Neuron (in vitro differentiated cells): ENCODE data around the gene ADAMTS5.

ENCODE experiments used
- H2AFZ ChIP-seq: one replicate; pipeline ENCODE4 v1.6.1; 2013; ENCODE audit warnings: low read depth, mild to moderate bottlenecking, inconsistent platforms, low read length, moderate library complexity
- H3K27me3 ChIP-seq: one replicate; pipeline ENCODE4 v1.6.1; 2013; ENCODE audit warnings: low read length; ENCODE audit not compliant: insufficient read depth
- H3K36me3 ChIP-seq: one replicate; pipeline ENCODE4 v1.6.1; 2013; ENCODE audit warnings: low read length; ENCODE audit not compliant: insufficient read depth
- H3K4me1 ChIP-seq: one replicate; pipeline ENCODE4 v1.6.1; 2013; ENCODE audit warnings: low read length; ENCODE audit not compliant: insufficient read depth
- H3K4me3 ChIP-seq: 2 replicates; pipeline ENCODE4 v1.5.1; 2013; ENCODE audit warnings: mild to moderate bottlenecking, low read length, moderate library complexity
- H3K9me3 ChIP-seq: one replicate; pipeline ENCODE4 v1.6.1; 2013; ENCODE audit warnings: low read length

ADAMTS5 gene

GRCh38 chr21:26939601-26940111 is 27.2 kb downstream of the ADAMTS5 start:
- Histone ChIP-seq H3K4me1 (no peaks in the 10 kb centered on the region), H3K36me3 (no peaks in the 10 kb centered on the region), H3K27me3 (no peaks in the 10 kb centered on the region), H2AFZ (no peak overlapping the region), H3K4me3 (no peak overlapping the region), H3K9me3 (no peaks in the 10 kb centered on the region)

GRCh38 chr21:26936641-26937040 is 30.2 kb downstream of the ADAMTS5 start:
- no peak overlapping the region for H3K4me3 ChIP-seq

GRCh38 chr21:26935977-26936376 is 30.9 kb downstream of the ADAMTS5 start:
- H3K4me3 ChIP-seq, result no peak overlapping the region
- H2AFZ ChIP-seq, result no peak overlapping the region
- no peaks in the 10 kb centered on the region for H3K9me3 ChIP-seq
- no peaks in the 10 kb centered on the region for H3K36me3 ChIP-seq
- H3K4me1 ChIP-seq, result no peaks in the 10 kb centered on the region
- no peaks in the 10 kb centered on the region for H3K27me3 ChIP-seq

More at GRCh38 chr21:26936641-26937040, 30.2 kb downstream of the ADAMTS5 start:
- Histone ChIP-seq H3K9me3 (no peaks in the 10 kb centered on the region), H3K4me1 (no peaks in the 10 kb centered on the region), H3K36me3 (no peaks in the 10 kb centered on the region), H2AFZ (no peak overlapping the region), H3K27me3 (no peaks in the 10 kb centered on the region)

- Histone ChIP-seq H3K27me3 (no peaks in the 10 kb centered on the region), H3K4me1 (no peaks in the 10 kb centered on the region), H2AFZ (no peak overlapping the region), H3K36me3 (no peaks in the 10 kb centered on the region), H3K4me3 (no peak overlapping the region), H3K9me3 (no peaks in the 10 kb centered on the region)
Observed at GRCh38 chr21:26934383-26934782, 32.5 kb downstream of the ADAMTS5 start.

- no peaks in the 10 kb centered on the region for H3K9me3 ChIP-seq
- no peak overlapping the region for H2AFZ ChIP-seq
- no peaks in the 10 kb centered on the region for H3K36me3 ChIP-seq
- H3K4me1 ChIP-seq, result no peaks in the 10 kb centered on the region
- H3K27me3 ChIP-seq, result no peaks in the 10 kb centered on the region
- no peak overlapping the region for H3K4me3 ChIP-seq
Observed at GRCh38 chr21:26933448-26933847, 33.4 kb downstream of the ADAMTS5 start.

GRCh38 chr21:26925636-26926035 is 41.3 kb downstream of the ADAMTS5 start:
- Histone ChIP-seq H2AFZ (no peak overlapping the region), H3K4me1 (no peaks in the 10 kb centered on the region), H3K36me3 (no peaks in the 10 kb centered on the region), H3K27me3 (no peaks in the 10 kb centered on the region), H3K9me3 (no peaks in the 10 kb centered on the region), H3K4me3 (no peak overlapping the region)

- no peaks in the 10 kb centered on the region for H3K36me3 ChIP-seq
- H3K27me3 ChIP-seq, result no peaks in the 10 kb centered on the region
- H2AFZ ChIP-seq, result no peak overlapping the region
- H3K4me1 ChIP-seq, result no peaks in the 10 kb centered on the region
- no peaks in the 10 kb centered on the region for H3K9me3 ChIP-seq
- H3K4me3 ChIP-seq, result no peak overlapping the region
Observed at GRCh38 chr21:26925122-26925521, 41.8 kb downstream of the ADAMTS5 start.

GRCh38 chr21:26923986-26924385 is 42.9 kb downstream of the ADAMTS5 start:
- H3K27me3 ChIP-seq, result no peaks in the 10 kb centered on the region
- no peak overlapping the region for H3K4me3 ChIP-seq
- H3K4me1 ChIP-seq, result no peaks in the 10 kb centered on the region
- H3K36me3 ChIP-seq, result no peaks in the 10 kb centered on the region
- no peaks in the 10 kb centered on the region for H3K9me3 ChIP-seq
- H2AFZ ChIP-seq, result no peak overlapping the region

GRCh38 chr21:26920055-26920454 is 46.8 kb downstream of the ADAMTS5 start:
- H3K36me3 ChIP-seq, result no peaks in the 10 kb centered on the region
- H2AFZ ChIP-seq, result no peak overlapping the region
- no peaks in the 10 kb centered on the region for H3K9me3 ChIP-seq
- H3K4me1 ChIP-seq, result peaks cover 3% of the 10 kb centered on the region
- no peaks in the 10 kb centered on the region for H3K27me3 ChIP-seq
- no peak overlapping the region for H3K4me3 ChIP-seq

- Histone ChIP-seq H3K4me1 (peaks cover 3% of the 10 kb centered on the region), H3K36me3 (no peaks in the 10 kb centered on the region), H3K9me3 (no peaks in the 10 kb centered on the region)
Observed at GRCh38 chr21:26918323-26919079, 48.4 kb downstream of the ADAMTS5 start.

GRCh38 chr21:26916799-26917198 is 50.1 kb downstream of the ADAMTS5 start:
- Histone ChIP-seq H2AFZ (no peak overlapping the region), H3K9me3 (no peaks in the 10 kb centered on the region), H3K4me3 (no peak overlapping the region), H3K27me3 (no peaks in the 10 kb centered on the region), H3K4me1 (peaks cover 3% of the 10 kb centered on the region), H3K36me3 (no peaks in the 10 kb centered on the region)

More at GRCh38 chr21:26918323-26919079, 48.4 kb downstream of the ADAMTS5 start:
- H3K27me3 ChIP-seq, result no peaks in the 10 kb centered on the region
- no peak overlapping the region for H3K4me3 ChIP-seq
- H2AFZ ChIP-seq, result no peak overlapping the region

- no peak overlapping the region for H3K4me3 ChIP-seq
- no peaks in the 10 kb centered on the region for H3K9me3 ChIP-seq
- no peaks in the 10 kb centered on the region for H3K27me3 ChIP-seq
- peaks cover 4% of the 10 kb centered on the region for H3K4me1 ChIP-seq
- H2AFZ ChIP-seq, result no peak overlapping the region
- H3K36me3 ChIP-seq, result no peaks in the 10 kb centered on the region
Observed at GRCh38 chr21:26914557-26914956, 52.3 kb downstream of the ADAMTS5 start.

- no peaks in the 10 kb centered on the region for H3K27me3 ChIP-seq
- no peaks in the 10 kb centered on the region for H3K9me3 ChIP-seq
- no peaks in the 10 kb centered on the region for H3K36me3 ChIP-seq
- no peak overlapping the region for H2AFZ ChIP-seq
- no peak overlapping the region for H3K4me3 ChIP-seq
- peaks cover 4% of the 10 kb centered on the region for H3K4me1 ChIP-seq
Observed at GRCh38 chr21:26912466-26912865, 54.4 kb downstream of the ADAMTS5 start.

- H3K36me3 ChIP-seq, result no peaks in the 10 kb centered on the region
- no peaks in the 10 kb centered on the region for H3K9me3 ChIP-seq
- no peaks in the 10 kb centered on the region for H3K27me3 ChIP-seq
- peaks cover 2% of the 10 kb centered on the region for H3K4me1 ChIP-seq
- no peak overlapping the region for H3K4me3 ChIP-seq
- H2AFZ ChIP-seq, result no peak overlapping the region
Observed at GRCh38 chr21:26909972-26910371, 56.9 kb downstream of the ADAMTS5 start.
